HG03095 (cell line): ENCODE data around the gene SIN3A.
"Not testable (repeated sequence)": the region's sequence is repeated elsewhere in the genome, so short reads cannot be mapped to it uniquely, and the experiment has no call there.

Experiments
- ATAC-seq: cut with Tn5 transposase; IDR thresholded peaks from one replicate; pipeline ENCODE4 v1.9.1; 2021; ENCODE audit warnings: moderate library complexity; ENCODE audit not compliant: unreplicated experiment

SIN3A gene

GRCh38 chr15:75338661-75339240, 112.7 kb downstream of the SIN3A start:
- no peak for ATAC-seq

DNA sequence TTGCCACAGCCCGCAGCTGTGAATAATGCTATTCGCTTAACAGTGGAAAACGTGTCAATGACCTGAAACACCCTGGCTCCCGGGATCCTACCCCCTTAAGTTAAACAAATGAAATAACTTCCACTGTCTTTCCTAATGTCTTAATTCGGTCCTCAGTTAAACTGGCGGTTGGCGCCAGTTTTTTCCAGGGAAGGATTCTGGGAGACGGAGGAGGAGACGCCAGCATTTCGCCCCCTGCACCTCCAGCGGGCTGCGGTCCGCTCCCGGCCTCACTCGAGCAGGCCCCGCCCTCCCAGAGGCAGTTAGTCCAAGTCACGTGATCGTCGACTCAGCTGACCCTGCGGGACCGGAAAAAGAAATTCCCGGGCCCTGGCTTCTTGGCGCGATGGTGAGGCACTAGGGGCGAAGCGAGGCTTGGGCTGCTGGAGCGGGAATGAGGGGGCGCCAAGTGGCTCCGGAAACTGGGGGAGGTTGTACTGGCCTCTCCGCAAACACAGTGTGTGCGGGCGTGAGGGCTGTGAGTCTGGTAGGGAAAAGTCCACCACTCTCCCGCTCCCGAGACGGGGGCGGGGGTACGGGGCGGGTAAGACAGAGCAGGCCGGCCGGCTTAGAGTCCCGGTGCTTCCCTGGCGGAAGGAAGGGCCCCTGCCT, 115.7 kb downstream of the SIN3A start, which contains the start of gene COMMD4:
Gene COMMD4, plus strand, starts transcription at position 359 of the 651 bp plus-strand sequence. Its CDS starts 27 bp downstream, at position 386.
- ATAC-seq = no peak

DNA sequence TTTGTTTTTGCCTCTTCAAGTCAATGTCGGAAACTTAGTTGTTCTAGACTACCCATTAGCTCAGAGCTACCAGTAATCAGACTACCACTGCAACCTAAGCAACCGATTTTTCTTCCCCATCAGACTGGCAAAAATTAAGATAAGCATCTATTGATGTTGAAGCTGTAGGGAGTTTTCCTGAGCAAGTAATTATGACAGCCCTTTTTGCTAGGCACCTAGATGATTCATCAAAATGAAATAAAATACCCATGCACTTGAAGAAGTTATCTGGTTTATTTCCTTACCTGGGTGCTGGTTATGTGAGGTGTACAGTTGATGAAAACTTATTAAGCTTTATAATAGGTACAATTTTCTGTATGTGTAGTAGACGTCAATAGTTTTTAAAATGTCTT, 116.2 kb downstream of the SIN3A start:
- ATAC-seq = no peak

- not testable (repeated sequence) for ATAC-seq
Measured at GRCh38 chr15:75333654-75334419, 117.7 kb downstream of the SIN3A start.

- not testable (repeated sequence) for ATAC-seq
Measured at GRCh38 chr15:75332093-75332492, 119.4 kb downstream of the SIN3A start.

DNA sequence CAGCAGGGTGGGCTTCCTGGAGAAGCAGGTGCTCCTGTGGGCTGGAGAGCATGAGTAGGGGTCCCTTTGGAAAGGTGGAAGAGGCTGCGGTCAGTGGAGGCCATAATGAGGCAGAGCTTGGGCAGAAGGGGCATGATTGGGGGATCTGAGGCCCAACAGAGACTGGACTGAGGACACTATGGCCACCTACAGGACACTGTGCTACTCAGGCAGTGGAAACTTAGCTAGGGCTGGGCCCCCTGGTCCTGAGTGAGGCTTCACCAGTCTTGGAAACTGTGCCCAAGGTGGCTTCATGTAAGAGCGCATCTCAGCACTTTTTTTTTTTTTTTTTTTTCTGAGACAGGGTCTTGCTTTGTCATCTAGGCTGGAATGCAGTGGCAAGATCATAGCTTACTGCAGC, 121.9 kb downstream of the SIN3A start:
- ATAC-seq = no peak

GRCh38 chr15:75328493-75329314, 122.8 kb downstream of the SIN3A start:
- ATAC-seq = no peak

DNA sequence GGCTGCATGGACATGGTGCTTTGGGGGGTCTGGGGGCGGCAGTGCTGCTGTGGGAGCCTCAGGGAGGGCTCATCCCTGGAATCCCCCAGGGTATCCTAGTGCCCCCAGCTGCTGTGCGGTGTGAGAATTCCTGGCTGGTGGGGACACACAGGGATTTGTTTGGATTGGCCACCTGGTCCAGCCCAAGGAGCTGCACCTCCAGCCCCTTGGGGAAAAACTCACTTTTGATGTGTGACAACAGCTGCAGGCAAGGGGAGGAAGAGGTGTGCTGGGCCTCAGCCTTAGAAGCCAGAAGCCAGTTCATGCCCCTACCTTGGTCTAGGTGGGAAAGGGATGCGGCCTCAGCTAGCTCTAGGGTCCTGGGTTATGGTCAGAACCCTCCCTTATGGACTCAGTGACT, 124.0 kb downstream of the SIN3A start:
- no peak for ATAC-seq

DNA sequence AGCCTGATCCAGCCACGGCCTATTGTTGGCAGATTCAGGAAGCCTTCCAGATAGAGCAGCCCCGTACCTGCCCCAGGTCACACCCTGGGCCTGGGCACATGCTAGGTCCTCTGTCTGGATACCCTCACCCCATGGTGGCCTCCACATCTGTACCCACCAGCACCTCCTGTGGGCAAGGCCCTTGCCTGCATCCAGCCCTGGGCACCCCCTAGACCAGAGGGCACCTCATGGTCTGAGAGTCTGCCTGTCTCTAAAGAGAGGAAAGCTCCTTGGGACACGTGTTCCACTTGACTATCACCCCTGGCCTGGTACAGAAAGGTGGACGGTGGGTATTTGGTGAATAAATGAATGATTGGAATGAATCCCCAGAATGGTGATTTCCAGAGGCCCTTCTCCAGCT, 124.5 kb downstream of the SIN3A start:
- ATAC-seq = no peak

- no peak for ATAC-seq
Measured at GRCh38 chr15:75325922-75326321, 125.6 kb downstream of the SIN3A start.

GRCh38 chr15:75321711-75322110, 129.8 kb downstream of the SIN3A start:
- ATAC-seq = no peak
